NCI-H460 (cell line): ENCODE data around the gene CATSPERE. TPM values are rescaled to one million over a fixed set of nuclear protein-coding genes. Genes with fewer than 3 reads are reported as not detected.
"Not testable (repeated sequence)": the region's sequence is repeated elsewhere in the genome, so short reads cannot be mapped to it uniquely, and the experiment has no call there.

ENCODE experiments used
- DNase-seq: peaks from one replicate; pipeline ENCODE4 v3.0.0-alpha.2; 2016; ENCODE audit warnings: low read depth; ENCODE audit errors: extremely low read depth
- small RNA-seq, 2 experiments: library from RNA; depleted of rRNA; stranded (forward); fragments of <200 nt; gene quantifications; one replicate each; pipeline ENCODE3, GENCODE V24; 2014
- total RNA-seq: library from RNA; depleted of rRNA; stranded (reverse); fragments of >200 nt; shearing (Covaris generic); gene quantifications from 2 replicates; pipeline ENCODE4 v1.2.3, GENCODE V29; 2014; rRNA removed

CATSPERE gene
- total RNA-seq, 1 experiment from 2014 or later = not detected

- no peak for DNase-seq
Observed at GRCh38 chr1:244655186-244655585, 194.1 kb downstream of the CATSPERE start.

- DNase-seq = no peak
Observed at GRCh38 chr1:244657421-244657820, 196.3 kb downstream of the CATSPERE start.

GRCh38 chr1:244659694-244660093 is 198.6 kb downstream of the CATSPERE start:
- no peak for DNase-seq

GRCh38 chr1:244660595-244660994 is 199.5 kb downstream of the CATSPERE start:
- no peak for DNase-seq

DNA sequence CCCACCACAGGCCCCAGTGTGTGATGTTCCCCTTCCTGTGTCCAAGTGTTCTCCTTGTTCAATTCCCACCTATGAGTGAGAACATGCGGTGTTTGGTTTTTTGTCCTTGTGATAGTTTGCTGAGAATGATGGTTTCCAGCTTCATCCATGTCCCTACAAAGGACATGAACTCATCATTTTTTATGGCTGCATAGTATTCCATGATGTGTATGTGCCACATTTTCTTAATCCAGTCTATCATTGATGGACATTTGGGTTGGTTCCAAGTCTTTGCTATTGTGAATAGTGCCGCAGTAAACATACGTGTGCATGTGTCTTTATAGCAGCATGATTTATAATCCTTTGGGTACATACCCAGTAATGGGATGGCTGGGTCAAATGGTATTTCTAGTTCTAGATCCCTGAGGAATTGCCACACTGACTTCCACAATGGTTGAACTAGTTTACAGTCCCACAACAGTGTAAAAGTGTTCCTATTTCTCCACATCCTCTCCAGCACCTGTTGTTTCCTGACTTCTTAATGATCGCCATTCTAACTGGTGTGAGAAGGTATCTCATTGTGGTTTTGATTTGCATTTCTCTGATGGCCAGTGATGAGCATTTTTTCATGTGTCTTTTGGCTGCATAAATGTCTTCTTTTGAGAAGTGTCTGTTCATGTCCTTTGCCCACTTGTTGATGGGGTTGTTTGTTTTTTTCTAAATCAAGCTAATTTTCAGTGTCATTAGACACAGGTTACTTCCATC is 200.7 kb downstream of the CATSPERE start:
- not testable (repeated sequence) for DNase-seq

GRCh38 chr1:244662599-244662998 is 201.5 kb downstream of the CATSPERE start:
- DNase-seq = no peak

DNA sequence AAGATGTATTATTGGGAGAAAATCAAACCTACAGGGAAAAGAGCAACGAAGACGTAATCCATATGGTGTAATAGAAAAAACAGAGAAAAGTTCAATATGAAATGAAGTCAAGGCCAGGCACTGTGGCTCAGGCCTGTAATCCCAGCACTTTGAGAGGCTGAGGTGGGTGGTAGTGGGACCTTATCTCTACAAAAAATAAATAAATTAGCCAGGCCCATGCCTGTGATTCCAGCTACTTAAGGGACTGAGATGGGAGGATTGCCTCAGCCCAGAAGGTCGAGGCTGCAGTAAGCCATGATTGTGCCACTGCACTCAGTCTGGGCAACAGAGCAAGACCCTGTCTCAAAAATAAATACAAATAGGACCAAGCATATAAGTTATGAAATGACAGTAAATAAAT is 203.3 kb downstream of the CATSPERE start:
- no peak for DNase-seq

GRCh38 chr1:244665771-244666217 is 204.7 kb downstream of the CATSPERE start:
- DNase-seq = no peak

DNA sequence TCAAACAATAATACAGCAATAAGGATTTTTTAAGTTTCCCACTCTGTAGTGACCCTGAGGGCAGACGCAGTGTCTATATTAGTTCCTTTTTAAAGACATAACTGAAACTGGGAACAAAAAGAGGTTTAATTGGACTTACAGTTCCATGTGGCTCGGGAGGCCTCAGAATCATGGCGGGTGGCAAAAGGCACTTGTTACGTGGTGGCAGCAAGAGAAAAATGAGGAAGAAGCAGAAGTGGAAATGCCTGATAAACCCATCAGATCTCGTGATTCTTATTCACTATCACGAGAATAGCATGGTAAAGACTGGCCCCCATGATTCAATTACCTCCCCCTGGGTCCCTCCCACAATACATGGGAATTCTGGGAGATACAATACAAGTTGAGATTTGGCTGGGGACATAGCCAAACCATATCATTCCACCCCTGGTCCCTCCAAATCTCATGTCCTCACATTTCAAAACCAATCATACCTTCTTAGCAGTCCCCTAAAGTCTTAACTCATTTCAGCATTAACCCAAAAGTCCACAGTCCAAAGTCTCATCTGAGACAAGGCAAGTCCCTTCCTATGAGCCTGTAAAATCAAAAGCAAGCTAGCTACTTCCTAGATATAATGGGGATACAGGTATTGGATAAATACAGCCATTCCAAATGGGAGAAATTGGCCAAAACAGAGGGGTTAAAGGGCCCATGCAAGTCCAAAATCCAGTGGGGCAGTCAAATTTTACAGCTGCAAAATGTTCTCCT is 205.8 kb downstream of the CATSPERE start:
- DNase-seq = not testable (repeated sequence)

- no peak for DNase-seq
Observed at GRCh38 chr1:244667797-244668196, 206.7 kb downstream of the CATSPERE start.

DNA sequence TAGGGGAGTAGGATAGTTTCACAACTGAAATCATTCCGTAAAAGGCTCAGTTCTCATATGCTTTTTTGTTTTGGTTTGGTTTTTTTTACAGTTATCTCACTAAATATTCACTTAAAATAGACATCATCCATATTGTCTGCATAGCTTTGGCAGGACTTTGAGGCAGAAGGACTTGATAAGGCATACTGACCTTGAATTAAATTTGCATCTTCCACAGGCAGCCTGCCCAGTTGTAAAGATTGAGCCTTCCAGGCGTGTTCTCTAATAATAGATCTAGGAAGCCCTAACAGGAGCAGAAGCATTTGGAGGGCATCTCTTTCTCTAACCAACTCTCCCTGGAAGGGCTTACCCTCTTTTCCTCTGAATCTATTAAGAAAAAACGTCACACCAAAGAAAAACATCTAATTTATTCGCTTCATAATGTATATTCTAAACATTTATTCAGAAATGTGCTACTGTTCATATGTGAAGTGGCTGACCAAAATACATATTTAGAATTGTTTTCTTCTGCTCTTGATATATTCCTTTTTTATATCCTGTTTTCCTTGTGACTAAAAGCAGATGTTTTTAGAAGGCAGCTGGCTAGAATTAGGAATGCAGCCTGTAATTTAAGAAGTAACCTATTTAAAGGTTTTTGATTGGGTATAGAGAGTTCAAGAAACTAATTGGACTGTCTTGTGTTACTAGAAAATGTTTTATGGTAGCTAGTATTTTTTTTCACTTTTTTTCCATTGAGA is 212.0 kb downstream of the CATSPERE start:
- DNase-seq = no peak

DNA sequence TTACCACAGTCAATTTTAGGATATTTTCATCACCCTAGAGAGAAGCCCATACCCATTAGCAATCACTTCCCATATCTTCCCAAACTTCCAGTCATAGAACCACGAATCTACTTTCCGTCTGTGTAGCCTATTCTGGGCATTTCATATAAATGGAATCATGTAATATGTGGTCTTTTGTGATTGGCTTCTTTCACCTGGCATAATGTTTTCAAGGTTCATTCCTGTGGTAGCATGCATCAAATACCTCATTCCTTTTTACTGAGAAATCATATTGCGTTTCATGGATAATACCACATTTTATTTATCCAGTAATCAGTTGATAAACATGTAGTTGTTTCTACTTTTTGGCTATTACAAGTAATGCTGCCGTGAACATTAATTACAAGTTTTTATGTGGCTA is 213.4 kb downstream of the CATSPERE start:
- DNase-seq = no peak

DNA sequence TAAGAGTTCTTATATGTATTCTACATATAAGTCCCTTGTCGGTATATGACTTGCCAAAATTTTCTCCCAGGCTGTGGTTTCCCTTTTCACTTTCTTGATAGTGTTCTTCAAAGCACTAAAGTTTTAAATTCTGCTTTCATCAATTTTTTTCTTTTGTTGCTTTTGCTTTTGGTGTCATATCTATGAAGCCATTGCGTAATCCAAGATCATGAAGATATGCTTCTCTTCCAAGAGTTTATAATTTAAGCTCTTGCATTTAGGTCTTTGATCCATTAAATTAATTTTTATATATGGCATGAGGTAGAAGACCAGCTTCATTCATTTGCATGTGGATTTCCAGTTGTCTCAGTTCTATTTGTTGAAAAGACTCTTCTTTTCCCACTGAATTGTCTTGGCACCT is 214.1 kb downstream of the CATSPERE start:
- no peak for DNase-seq

DNA sequence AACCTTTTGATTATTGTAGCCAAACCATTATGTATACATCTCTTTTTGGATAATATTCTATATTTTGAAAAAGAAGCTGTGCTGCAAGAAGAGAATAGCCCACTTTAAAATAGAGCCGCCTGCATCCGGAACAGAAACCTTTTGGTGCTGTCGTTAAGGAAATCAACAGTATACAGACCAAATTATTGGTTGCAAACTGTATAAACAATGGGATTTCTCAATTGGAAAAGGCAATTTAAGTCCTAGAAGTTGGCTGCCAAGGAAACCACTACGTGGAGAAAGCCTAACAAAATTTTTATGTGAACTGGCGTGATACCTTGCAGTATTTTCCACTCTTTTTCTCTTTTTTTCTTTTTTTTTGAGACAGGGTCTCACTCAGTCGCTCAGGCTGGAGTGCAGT is 217.6 kb downstream of the CATSPERE start:
- no peak for DNase-seq

GRCh38 chr1:244680667-244681066 is 219.6 kb downstream of the CATSPERE start:
- no peak for DNase-seq

DNA sequence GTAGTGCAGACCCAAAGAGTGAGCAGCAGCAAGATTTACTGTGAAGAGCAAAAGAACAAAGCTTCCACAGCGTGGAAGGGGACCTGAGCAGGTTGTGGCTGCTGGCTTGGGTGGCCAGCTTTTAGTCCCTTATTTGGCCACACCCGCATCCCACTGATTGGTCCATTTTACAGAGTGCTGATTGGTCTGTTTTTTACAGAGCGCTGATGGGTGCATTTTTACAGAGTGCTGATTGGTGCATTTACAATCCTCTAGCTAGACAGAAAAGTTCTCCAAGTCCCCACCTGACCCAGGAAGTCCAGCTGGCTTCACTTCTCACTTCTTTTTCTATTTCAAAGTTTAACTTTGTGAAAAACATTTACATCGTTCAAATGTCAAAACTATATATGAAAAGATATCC is 221.0 kb downstream of the CATSPERE start:
- not testable (repeated sequence) for DNase-seq

Small RNA genes within 50 kb of the gene (small RNA-seq; reads per million reads assigned to genes)
- gene CYCSP5 = 0 reads per million in 2 experiments

Other genes with a start within 250 kb of the CATSPERE start
- 55.0 and 63.1 TPM in 2 replicates for gene ADSS2, start 9.4 kb upstream of the CATSPERE start, total RNA-seq
- 114 and 119 TPM in 2 replicates for gene DESI2, start 191.9 kb downstream of the CATSPERE start, total RNA-seq